NCI-H748 (cell line): ENCODE measurements around the gene PNKD.
"Not testable (repeated sequence)": the region's sequence is repeated elsewhere in the genome, so short reads cannot be mapped to it uniquely, and the experiment has no call there.

ENCODE experiments used
- DNase-seq: peaks from one replicate; lab custom pipeline; 2025; ENCODE audit not compliant: unreplicated experiment; lab: John Stamatoyannopoulos, UW

The PNKD gene

GRCh38 chr2:218314764-218315163, 44.4 kb downstream of the PNKD start:
- DNase-seq = not testable (repeated sequence)

GRCh38 chr2:218315397-218315796, 45.1 kb downstream of the PNKD start:
- DNase-seq = no peak

- DNase-seq = no peak
Measured at GRCh38 chr2:218317303-218317630, 46.9 kb downstream of the PNKD start.

DNA sequence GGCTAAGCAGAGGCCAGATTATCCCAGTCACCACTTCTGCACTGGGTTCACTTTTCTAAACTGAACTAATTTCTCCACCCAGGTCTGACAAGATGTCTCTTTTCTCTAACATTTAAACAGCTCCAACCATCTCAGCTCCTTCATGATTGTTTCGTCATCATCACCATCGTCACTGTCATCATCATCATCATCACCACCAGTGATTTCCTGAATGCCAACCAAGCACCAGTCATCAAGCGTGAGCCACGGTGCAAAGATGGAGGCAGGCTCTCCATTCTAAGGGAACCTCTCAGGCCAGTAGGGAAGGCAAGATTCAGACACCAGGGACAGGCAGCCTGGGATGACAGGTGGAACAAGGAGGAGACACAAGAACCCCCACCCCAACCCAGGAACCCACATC, 47.5 kb downstream of the PNKD start:
- no peak for DNase-seq

DNA sequence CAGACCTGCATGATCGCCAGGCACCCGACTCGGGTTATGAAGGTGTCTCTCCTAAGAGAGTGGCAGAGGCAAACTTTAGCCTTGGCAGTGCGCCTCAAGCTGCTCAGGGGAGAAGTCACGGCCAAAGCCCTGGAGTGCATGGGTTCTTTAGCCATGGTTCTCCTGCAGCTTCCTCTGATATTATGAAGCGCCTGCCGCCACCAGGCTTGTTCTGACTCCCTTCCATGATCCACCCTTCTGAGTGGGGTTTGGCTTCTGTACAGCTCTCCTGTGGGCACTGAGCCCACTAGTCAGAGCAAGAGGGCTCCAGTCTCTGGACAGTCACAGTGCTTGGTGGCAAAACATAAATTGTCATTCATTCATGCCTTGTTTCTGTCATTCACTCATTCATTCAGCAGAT, 47.9 kb downstream of the PNKD start:
- DNase-seq = no peak

GRCh38 chr2:218319813-218320365, 49.6 kb downstream of the PNKD start:
- DNase-seq = peak; percentile 7

- no peak for DNase-seq
Measured at GRCh38 chr2:218320704-218321336, 50.5 kb downstream of the PNKD start.

- DNase-seq = peak; percentile 93
Measured at GRCh38 chr2:218322768-218323525, 52.6 kb downstream of the PNKD start.

GRCh38 chr2:218323526-218324472, 53.5 kb downstream of the PNKD start:
- DNase-seq = peak; percentile 56

DNA sequence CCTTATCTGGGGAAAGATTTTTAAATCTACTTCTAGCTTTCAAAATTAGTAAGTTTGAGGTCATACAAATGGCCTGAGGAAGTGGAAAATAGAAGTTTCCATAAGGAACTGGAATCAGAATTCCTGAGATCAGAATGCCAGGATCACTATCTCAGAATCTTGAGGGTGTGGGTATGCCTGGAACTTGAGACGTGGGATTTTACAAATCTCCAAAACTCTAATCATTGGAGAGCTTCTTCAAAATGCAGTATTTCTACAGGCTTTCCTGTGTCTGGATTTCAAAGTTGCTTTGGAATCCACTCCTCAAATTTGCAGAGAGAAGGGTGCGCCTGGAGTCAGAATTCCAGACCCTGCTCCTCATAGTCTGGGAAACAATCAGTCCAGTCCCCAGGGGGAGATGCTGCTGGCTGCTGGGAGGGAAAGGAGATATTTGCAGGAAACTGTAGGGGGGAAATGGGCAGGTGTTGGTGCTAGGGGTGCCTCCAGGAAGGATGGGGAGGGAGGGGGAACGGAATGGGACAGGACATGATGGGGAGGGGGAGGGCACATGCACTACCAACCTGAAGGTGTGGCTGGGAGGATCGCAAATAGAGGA, 55.3 kb downstream of the PNKD start:
- DNase-seq = no peak

- no peak for DNase-seq
Measured at GRCh38 chr2:218326315-218326714, 56.0 kb downstream of the PNKD start.

- DNase-seq = no peak
Measured at GRCh38 chr2:218327451-218328210, 57.3 kb downstream of the PNKD start.

GRCh38 chr2:218328294-218328693, 58.0 kb downstream of the PNKD start:
- DNase-seq = no peak

DNA sequence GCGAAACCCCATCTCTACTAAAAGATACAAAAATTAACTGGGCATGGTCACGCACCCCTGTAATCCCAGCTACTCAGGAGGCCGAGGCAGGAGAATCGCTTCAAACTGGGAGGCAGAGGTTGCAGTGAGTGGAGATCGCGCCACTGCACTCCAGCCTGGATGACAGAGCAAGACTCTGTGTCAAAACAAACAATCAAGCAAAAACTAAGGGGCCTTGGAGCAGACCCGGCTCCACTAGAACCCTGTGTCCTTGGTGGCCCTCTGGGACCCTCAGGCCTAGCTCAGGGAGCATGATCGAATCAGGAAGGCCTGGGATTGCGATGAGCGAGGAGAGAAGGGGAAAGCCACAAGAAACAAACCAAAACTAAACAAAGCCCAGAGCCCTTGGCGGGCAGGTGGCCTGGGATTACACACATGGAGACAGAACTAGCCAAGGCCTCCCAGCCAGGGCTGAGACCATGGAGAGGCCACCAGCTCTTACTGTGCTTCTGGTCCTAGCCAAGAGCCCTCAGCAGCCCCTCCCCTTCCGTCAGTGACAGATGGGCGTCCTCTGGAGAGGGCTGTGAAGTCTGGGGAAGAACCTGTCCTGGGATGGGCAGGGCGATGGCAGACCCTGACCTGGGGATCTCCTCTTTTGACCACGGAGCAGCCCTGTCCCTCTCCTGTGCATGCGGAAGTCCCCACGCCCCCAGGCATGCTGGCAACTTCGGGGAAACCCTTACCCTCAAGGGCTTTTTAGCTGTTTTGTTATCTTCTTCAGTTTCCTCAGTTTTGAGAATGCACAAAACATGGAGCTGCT, 58.9 kb downstream of the PNKD start:
- no peak for DNase-seq

DNA sequence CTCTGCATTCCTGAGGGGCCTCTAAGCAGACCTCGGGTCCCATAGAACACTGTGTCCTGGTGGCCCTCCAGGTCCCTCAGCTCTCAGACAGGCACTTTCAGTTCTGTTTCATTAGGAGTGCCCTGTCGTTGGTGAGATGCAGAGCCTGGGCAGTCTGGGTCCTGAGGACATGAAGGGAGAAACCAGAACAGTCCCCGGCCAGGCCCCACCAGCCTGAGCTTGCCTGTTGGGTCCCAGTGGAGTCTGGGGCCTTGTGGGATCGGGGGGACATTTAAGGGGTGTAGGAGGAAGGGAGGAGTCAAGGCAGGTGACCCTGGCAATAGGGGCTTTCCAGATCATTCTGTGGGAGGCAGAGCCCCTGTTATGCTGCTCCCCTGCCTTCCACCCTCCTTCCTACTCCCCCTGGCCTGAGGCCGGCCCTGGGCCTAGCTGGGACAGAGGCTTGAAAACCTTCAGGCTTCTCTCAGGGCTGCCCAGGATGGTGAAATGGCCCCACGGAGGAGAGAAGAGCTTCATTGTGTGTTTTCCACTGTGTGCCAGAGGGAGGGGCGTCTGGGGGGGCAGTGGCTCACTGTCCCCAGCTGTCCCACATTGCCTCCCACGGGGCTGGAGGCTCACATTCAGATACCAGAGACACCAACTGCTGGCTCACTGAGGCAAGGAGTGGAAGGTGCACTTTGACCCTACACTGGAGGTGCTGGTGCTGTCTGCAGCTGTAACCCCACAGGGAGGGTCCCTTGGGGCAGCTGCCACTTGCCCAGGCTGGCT, 59.7 kb downstream of the PNKD start:
- no peak for DNase-seq

- no peak for DNase-seq
Measured at GRCh38 chr2:218331745-218332144, 61.4 kb downstream of the PNKD start.

DNA sequence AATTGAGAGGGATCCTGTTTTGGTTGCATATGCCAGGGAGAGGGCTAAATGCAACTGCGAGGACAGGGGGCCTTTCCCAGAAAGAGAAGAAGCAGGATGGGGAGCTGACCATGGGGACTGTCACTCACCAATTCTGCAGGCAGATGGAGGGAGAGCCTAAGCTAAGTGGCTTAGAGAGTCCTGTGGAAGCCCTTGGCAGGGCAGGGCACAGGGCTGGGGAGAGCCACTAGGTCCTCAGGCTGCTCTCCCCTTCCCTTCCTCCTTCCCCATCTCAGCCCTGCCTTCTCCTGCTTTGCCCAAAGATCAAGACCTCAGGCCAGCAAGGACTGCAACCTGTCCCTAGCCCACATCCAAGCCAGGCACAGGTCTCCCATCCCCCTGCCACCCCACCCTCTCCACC, 62.0 kb downstream of the PNKD start:
- DNase-seq = no peak

DNA sequence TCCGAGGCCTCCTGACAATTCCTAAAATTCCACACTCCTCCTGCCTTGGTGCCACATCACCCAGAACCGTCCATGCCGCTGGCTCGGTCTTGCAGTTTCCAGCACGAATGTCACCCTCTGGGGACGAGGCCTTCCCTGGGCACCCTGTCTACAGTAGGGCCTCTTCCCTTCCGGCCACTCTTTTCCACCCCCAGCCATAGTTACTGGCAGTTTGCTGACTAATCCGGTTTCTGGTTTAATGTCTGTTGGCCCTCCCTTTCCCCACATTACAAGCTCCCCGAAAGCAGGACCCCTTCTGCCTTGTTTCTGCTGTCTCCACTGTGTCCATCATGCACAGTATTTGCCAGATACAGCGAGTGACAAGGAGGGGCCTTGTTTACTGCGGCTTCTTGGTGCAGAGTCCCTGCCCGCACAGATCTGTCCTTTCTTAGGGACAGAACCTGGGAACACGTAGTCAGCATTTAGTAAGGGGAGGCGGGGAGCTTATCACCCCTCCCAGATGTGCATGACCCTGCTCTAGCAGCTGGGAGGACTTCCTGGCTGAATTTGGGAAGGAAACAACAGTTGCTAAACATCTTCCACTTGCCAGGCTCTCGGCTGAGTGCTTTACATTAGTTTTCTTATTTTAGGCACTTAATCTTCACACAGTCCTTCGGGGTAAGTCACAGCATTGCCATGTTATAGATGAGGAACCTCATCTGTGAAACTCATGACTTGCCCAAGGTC, 62.8 kb downstream of the PNKD start:
- no peak for DNase-seq
